Panc1 (cell line): ENCODE data around the gene SMCO1. TPM values are rescaled to one million over a fixed set of nuclear protein-coding genes. Genes with fewer than 3 reads are reported as not detected.

Experiments used
- ATAC-seq: fragments of 200-7000 bp; cut with Tn5 transposase; 2 replicates; pipeline ENCODE4 v1.9.1; 2020; ENCODE audit warnings: mild to moderate bottlenecking, moderate library complexity
- BruUV-seq: library from RNA; stranded (reverse); fragments of 400-500 nt; replicated peaks from 2 replicates; lab custom pipeline; 2021; lab: Mats Ljungman, UMichigan
- CTCF ChIA-PET: fragments of 300-600 bp; sonication (Branson Sonifier 250); formaldehyde crosslinking; loops from one replicate; lab custom pipeline; 2022; ENCODE audit warnings: antibody characterized with exemption; lab: Charles Lee
- POLR2A ChIA-PET: fragments of 300-600 bp; sonication (Branson Sonifier 250); formaldehyde crosslinking; loops from one replicate; lab custom pipeline; 2022; ENCODE audit warnings: antibody characterized with exemption; lab: Charles Lee
- DNase-seq: peaks from one replicate; pipeline ENCODE4 v3.0.0-alpha.2; 2010; ENCODE audit warnings: low read depth, low spot score
- H3K27ac ChIP-seq: 2 replicates; pipeline ENCODE4 v1.5.1; 2011; ENCODE audit warnings: mild to moderate bottlenecking, low read length, inconsistent platforms
- H3K27me3 ChIP-seq: fragments of 200-500 bp; sonication (Bioruptor generic); 2 replicates; pipeline ENCODE4 v1.6.0; 2014; ENCODE audit warnings: low read length, inconsistent platforms; ENCODE audit not compliant: control insufficient read depth, insufficient read depth
- H3K36me3 ChIP-seq: fragments of 200-500 bp; sonication (Bioruptor generic); 2 replicates; pipeline ENCODE4 v1.5.1; 2014; ENCODE audit warnings: inconsistent platforms, mild to moderate bottlenecking, low read length, moderate library complexity; ENCODE audit not compliant: control insufficient read depth, insufficient read depth
- H3K4me1 ChIP-seq: 2 replicates; pipeline ENCODE4 v1.5.1; 2011; ENCODE audit warnings: inconsistent platforms, mild to moderate bottlenecking, low read length, moderate library complexity; ENCODE audit not compliant: control insufficient read depth, insufficient read depth
- H3K4me3 ChIP-seq, 2 experiments: 2 replicates each; pipeline ENCODE4 v1.5.1; 2011 to 2012; ENCODE audit warnings: low read depth in 2 of 2, low read length in 2 of 2, mild to moderate bottlenecking in 2 of 2, inconsistent platforms in 1 of 2, moderate library complexity in 1 of 2
- H3K9me3 ChIP-seq: fragments of 200-500 bp; sonication (Bioruptor generic); 2 replicates; pipeline ENCODE4 v1.5.1; 2014; ENCODE audit warnings: low read depth, mild to moderate bottlenecking, inconsistent platforms, low read length, moderate library complexity; ENCODE audit not compliant: control insufficient read depth, insufficient read depth
- CTCF ChIP-seq: fragments of 450-650 bp; IDR thresholded peaks from 2 replicates; pipeline ENCODE4 v1.5.1; 2017; ENCODE audit warnings: mild to moderate bottlenecking
- POLR2AphosphoS5 ChIP-seq: IDR thresholded peaks from 2 replicates; pipeline ENCODE4 v1.6.1; 2012; ENCODE audit warnings: mild to moderate bottlenecking, low read depth, low read length, moderate library complexity
- SIN3A ChIP-seq: IDR thresholded peaks from 2 replicates; pipeline ENCODE4 v1.6.1; 2012; ENCODE audit warnings: low read depth, mild to moderate bottlenecking, low read length, moderate library complexity, borderline replicate concordance; ENCODE audit not compliant: insufficient read depth
- TCF7L2 ChIP-seq: IDR thresholded peaks from 2 replicates; pipeline ENCODE4 v1.6.1; 2011; ENCODE audit warnings: mild to moderate bottlenecking, low read depth, low read length, inconsistent platforms
- in situ Hi-C: cut with HindIII; loops from 2 replicates; pipeline ENCODE4 v1.10.0; 2016; ENCODE audit warnings: low sequenced_read_pairs, low pct_unique_long_range_greater_than_20kb
- intact Hi-C: fragments of 100-400 bp; cut with micrococcal nuclease; formaldehyde crosslinking; loops from one replicate; pipeline ENCODE4 v1.10.0; 2022; ENCODE audit not compliant: unreplicated experiment
- total RNA-seq: library from RNA; stranded (reverse); gene quantifications from one replicate; pipeline ENCODE4 v1.2.1, GENCODE V29; 2021; ENCODE audit not compliant: unreplicated experiment
- TF ChIP-seq, protein P1 (sequence below), 2 experiments: IDR thresholded peaks; 2 replicates each; pipeline ENCODE4 v1.6.1; 2011 to 2012; ENCODE audit warnings: low read depth in 2 of 2, control low read depth in 1 of 2, low read length in 1 of 2, mild to moderate bottlenecking in 1 of 2, moderate library complexity in 1 of 2; ENCODE audit not compliant: insufficient read depth in 1 of 2

The SMCO1 gene
- total RNA-seq, 1 experiment from 2014 or later = not detected

DNA sequence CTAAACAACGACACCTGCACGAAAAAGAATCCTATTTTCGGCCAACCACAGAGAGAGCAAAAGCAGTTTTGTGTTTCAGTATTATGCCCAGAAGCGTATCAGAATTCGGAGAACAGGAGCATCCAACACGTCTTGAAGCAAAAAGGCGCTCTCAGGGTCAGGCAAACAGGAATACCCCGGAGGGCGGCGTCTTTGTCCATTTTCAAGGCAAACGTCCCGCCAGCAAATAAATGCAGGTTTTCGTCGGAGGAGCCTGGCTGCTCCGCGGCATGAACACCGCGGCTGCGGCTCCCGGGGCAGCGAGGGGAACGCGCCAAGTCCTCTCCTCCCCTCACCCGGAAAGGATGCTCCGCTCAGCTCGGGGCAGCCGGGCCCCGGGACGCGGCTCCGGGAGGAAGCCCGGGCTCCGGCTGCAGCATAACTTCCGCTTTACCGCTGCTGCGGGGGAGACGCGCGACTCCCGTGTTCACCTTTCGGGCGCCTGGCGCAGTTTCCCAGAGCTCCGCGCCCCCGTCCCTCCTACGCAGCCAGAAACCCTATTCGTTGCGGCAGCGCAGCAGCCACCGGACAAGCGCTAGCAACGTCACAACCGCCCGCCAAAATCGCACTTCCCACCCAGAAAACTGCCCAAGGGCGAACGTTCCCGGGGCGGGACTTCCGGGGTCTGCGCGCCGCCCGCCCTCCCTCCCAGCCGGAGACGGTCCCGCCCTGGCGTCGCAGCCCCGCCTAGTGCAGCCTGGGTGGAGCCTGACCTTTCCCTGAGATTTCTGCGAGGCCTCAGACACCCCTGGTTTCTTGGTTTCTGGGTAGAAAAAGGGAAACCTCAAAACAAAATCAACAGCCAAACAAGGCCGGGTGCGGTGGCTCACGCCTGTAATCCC is 11.7 kb downstream of the SMCO1 start, which contains the start of gene RNF168:
RNF168 (minus strand) TSS at position 573 of the 881 bp plus-strand sequence. CDS start 595 bp downstream, outside the sequence.
- POLR2A ChIA-PET = interaction anchor here (0.6 kb wide), 2 partner anchors 261 to 274 kb away, joined by 3 to 7 read pairs; no protein-coding TSS in a partner anchor

DNA sequence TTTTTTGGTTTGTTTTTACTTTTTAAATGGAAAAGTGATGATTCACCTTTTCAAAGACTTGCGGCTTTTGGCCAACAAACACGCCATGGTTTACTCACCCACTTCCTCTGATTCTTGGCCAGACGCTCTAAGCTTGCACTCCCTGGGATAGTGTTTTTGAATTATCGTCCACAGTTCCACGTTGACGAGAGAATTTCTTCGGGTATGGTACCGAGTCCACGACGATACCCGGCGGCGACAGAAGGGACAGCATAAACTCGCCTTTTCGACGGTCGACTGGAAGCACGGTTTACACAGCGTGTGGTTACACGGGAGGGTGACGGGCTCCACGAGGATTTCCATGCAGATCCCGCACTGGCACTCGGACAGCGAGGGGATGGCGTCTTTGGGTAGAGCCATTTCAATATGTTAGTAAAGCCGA is 12.4 kb downstream of the SMCO1 start:
- peak; percentile 67 for DNase-seq
- in situ Hi-C loops = no loop called here
- Histone ChIP-seq H3K27ac (peak overlapping the region; percentile 96), H3K4me3 (peak overlapping the region; percentile 64 to 100), H3K27me3 (no peaks in the 10 kb centered on the region), H3K9me3 (peaks cover 7% of the 10 kb centered on the region; the same call in 1 of the 2 replicates), H3K4me1 (peaks cover 17% of the 10 kb centered on the region), H3K36me3 (peaks cover 3% of the 10 kb centered on the region; the same call in 1 of the 2 replicates)
- POLR2A ChIA-PET = interaction anchor here (0.6 kb wide), 1 partner anchor 262 kb away, joined by 3 read pairs; no protein-coding TSS in a partner anchor
- CTCF ChIA-PET = no interaction called here
- intact Hi-C loops = no loop called here
- peak; percentile 51; the same call in 1 of the 2 replicates for TF ChIP-seq TCF7L2
- no peak for TF ChIP-seq CTCF
- TF ChIP-seq, protein P1, sequence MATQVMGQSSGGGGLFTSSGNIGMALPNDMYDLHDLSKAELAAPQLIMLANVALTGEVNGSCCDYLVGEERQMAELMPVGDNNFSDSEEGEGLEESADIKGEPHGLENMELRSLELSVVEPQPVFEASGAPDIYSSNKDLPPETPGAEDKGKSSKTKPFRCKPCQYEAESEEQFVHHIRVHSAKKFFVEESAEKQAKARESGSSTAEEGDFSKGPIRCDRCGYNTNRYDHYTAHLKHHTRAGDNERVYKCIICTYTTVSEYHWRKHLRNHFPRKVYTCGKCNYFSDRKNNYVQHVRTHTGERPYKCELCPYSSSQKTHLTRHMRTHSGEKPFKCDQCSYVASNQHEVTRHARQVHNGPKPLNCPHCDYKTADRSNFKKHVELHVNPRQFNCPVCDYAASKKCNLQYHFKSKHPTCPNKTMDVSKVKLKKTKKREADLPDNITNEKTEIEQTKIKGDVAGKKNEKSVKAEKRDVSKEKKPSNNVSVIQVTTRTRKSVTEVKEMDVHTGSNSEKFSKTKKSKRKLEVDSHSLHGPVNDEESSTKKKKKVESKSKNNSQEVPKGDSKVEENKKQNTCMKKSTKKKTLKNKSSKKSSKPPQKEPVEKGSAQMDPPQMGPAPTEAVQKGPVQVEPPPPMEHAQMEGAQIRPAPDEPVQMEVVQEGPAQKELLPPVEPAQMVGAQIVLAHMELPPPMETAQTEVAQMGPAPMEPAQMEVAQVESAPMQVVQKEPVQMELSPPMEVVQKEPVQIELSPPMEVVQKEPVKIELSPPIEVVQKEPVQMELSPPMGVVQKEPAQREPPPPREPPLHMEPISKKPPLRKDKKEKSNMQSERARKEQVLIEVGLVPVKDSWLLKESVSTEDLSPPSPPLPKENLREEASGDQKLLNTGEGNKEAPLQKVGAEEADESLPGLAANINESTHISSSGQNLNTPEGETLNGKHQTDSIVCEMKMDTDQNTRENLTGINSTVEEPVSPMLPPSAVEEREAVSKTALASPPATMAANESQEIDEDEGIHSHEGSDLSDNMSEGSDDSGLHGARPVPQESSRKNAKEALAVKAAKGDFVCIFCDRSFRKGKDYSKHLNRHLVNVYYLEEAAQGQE (IDR thresholded peaks at IDR 0.05; ENCODE audit: insufficient read depth in 1 of 2, low read depth in 2 of 2, low read length in 1 of 2) = no peak
- no peak for TF ChIP-seq POLR2AphosphoS5
- peak; percentile 65; the same call in 1 of the 2 replicates for TF ChIP-seq SIN3A
- BruUV-seq = TSS peak; percentile 70
- peak; percentile 33 for ATAC-seq

More for the DNA sequence above, 11.7 kb downstream of the SMCO1 start, which contains the start of gene RNF168:
- peak; percentile 85; the same call in 1 of the 2 replicates for TF ChIP-seq POLR2AphosphoS5
- no peak for TF ChIP-seq CTCF
- TF ChIP-seq SIN3A = peak; percentile 94
- TF ChIP-seq TCF7L2 = 0 out of 2 replicates have a peak, but pooled peaks have one; percentile 49
- ATAC-seq (peak; percentile 93), DNase-seq (peak; percentile 80)
- Histone ChIP-seq H3K4me3 (peak within 1 kb of the TSS; percentile 64 to 100), H3K27ac (peak within 1 kb of the TSS; percentile 96), H3K9me3 (peaks cover 7% of the 10 kb centered on the region; the same call in 1 of the 2 replicates), H3K4me1 (peaks cover 17% of the 10 kb centered on the region), H3K27me3 (no peaks in the 10 kb centered on the region), H3K36me3 (peaks cover 3% of the 10 kb centered on the region; the same call in 1 of the 2 replicates)
- intact Hi-C loops (no loop called here), in situ Hi-C loops (no loop called here)
- CTCF ChIA-PET = no interaction called here
- BruUV-seq = no TSS peak
